Measurements from ENCODE around the gene HACD3.

DNA sequence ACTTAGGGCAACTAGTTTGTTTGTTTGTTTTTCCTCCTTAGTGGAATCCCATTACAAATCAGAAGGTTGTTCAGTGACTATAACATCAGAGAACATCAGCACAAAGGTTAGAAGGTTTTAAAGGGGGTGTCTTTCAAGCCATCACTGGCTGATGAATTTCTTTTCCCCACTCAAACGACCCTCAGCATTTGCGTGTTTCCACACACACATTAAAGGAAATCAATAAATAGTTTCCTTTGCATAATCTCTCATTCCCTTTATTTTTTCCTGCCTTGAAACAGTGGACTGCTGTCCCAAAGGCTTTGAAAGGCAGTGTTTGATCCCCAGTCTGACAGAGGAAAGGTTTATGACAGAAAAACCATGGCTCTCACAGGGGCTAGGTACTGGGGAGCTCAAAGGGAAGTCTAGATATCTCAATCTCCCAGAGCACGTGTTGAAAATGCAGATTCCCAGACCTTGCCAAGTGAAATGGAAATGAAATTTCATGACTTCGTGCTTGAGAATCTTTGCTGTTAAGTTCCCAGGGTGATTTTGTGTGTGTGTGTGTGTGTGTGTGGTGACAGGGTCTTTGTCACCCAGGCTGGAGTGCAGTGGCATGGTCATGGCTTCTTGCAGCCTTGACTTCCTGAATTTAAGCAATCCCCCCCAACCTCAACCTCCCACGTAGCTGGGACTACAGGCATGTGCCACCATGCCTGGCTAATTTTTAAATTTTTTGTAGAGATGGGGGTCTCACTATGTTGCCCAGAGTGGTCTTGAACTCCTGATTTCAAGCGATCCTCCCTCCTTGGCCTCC is 82.9 kb downstream of the HACD3 start:
- TF ChIP-seq, protein P1, sequence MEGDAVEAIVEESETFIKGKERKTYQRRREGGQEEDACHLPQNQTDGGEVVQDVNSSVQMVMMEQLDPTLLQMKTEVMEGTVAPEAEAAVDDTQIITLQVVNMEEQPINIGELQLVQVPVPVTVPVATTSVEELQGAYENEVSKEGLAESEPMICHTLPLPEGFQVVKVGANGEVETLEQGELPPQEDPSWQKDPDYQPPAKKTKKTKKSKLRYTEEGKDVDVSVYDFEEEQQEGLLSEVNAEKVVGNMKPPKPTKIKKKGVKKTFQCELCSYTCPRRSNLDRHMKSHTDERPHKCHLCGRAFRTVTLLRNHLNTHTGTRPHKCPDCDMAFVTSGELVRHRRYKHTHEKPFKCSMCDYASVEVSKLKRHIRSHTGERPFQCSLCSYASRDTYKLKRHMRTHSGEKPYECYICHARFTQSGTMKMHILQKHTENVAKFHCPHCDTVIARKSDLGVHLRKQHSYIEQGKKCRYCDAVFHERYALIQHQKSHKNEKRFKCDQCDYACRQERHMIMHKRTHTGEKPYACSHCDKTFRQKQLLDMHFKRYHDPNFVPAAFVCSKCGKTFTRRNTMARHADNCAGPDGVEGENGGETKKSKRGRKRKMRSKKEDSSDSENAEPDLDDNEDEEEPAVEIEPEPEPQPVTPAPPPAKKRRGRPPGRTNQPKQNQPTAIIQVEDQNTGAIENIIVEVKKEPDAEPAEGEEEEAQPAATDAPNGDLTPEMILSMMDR (IDR thresholded peaks at IDR 0.05; ENCODE audit: low read length) = no peak
- no peak for TF ChIP-seq EZH2phosphoT487 (IDR thresholded peaks at IDR 0.05; ENCODE audit: low read length)
